Measurements from ENCODE around the gene PRELP.
"Not testable (repeated sequence)": the region's sequence is repeated elsewhere in the genome, so short reads cannot be mapped to it uniquely, and the experiment has no call there.

PRELP gene

DNA sequence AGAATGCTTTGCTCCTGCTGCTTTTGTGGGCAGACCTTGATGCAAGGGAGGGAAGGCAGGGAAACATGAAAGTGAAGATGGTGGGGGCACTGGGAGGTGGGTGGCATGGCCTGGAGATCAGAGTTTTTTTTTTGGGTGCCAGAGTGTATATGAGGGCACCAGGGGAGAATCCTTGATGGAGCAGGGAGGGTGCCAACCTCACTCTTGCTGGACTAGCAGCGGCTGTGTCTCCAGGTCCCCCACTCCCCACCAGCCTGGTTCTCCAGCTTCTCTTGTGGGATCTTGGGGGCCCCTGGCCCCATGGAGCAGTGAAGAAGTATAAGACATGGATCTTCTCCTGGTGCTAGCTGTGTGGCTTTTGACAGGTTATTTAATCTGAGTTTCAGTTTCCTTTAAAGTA is 13.5 kb upstream of the PRELP start:
- no peak overlapping the region for H3K4me3 ChIP-seq (ENCODE audit: low read depth, low read length)
- TF ChIP-seq, protein P1, sequence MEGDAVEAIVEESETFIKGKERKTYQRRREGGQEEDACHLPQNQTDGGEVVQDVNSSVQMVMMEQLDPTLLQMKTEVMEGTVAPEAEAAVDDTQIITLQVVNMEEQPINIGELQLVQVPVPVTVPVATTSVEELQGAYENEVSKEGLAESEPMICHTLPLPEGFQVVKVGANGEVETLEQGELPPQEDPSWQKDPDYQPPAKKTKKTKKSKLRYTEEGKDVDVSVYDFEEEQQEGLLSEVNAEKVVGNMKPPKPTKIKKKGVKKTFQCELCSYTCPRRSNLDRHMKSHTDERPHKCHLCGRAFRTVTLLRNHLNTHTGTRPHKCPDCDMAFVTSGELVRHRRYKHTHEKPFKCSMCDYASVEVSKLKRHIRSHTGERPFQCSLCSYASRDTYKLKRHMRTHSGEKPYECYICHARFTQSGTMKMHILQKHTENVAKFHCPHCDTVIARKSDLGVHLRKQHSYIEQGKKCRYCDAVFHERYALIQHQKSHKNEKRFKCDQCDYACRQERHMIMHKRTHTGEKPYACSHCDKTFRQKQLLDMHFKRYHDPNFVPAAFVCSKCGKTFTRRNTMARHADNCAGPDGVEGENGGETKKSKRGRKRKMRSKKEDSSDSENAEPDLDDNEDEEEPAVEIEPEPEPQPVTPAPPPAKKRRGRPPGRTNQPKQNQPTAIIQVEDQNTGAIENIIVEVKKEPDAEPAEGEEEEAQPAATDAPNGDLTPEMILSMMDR (IDR thresholded peaks at IDR 0.05; ENCODE audit: low read depth, low read length), result no peak

DNA sequence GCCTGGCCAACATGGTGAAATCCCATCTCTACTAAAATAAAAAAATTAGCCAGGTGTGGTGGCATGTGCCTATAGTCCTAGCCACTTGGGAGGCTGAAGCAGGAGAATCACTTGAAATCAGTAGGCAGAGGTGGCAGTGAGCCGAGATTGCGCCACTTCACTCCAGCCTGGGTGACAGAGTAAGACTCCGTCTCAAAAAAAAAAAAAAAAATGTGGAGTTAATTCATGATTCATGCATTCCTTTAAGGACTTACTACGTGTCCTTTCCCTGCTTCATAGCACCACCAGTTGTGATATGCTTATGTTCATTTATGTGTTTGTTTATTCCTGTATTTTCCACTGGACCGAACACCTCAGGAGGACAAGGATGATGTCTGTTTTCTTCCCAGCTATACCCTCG is 12.7 kb upstream of the PRELP start:
- H3K4me3 ChIP-seq (ENCODE audit: low read depth, low read length), result no peak overlapping the region
- TF ChIP-seq, protein P1 (IDR thresholded peaks at IDR 0.05; ENCODE audit: low read depth, low read length), result no peak

DNA sequence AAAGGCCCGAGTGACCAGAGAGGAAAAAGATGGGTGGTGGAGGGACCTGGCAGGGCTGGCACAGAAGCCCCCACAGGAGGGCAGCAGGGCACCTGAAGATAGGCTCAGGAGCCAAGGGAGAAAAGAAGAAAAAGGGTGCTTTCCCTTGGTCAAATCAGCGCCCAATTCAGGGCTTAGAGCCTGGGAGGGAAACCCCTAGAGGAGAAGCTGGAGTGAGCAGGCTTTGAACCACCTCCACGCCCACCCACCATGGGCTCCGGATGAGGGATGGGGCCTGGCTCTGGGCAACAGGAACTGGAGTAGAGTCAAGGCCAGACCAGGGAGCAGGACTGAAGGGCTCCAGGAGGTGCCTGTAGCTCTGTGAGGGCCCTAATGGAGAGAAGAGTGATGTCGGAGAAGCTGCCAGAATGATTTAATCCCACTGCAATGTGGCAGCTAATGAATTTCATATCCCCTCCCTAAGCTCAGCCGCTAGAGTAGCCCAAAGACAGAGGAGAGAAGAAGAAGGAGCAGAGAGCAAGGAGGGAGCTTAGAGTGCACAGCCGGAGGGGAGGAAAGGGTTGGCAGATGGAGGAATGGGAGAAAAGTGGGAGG is 12.0 kb upstream of the PRELP start:
- H3K4me3 ChIP-seq (ENCODE audit: low read depth, low read length), result no peak overlapping the region
- TF ChIP-seq, protein P1 (IDR thresholded peaks at IDR 0.05; ENCODE audit: low read depth, low read length), result no peak

DNA sequence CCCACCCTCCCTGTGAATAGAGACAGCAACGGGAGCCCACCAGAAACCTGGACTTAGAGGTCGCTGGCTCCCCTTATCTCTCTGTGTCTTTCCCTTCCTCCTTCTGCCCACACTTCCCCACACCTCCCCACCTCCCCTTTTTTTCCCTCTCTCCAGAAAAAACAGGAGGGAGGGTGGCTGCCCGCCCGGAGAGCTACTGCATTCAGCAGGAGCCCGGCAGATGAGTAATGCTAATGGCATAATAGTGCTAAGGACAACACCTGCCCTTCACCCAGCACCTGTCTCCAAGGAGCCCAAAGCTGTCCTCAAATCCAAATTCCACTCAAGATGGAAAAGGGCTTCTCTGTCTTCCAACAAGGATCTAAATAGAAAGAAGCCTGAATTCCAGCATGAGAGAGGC is 11.4 kb upstream of the PRELP start:
- TF ChIP-seq, protein P1 (IDR thresholded peaks at IDR 0.05; ENCODE audit: low read depth, low read length), result no peak
- no peak overlapping the region for H3K4me3 ChIP-seq (ENCODE audit: low read depth, low read length)

DNA sequence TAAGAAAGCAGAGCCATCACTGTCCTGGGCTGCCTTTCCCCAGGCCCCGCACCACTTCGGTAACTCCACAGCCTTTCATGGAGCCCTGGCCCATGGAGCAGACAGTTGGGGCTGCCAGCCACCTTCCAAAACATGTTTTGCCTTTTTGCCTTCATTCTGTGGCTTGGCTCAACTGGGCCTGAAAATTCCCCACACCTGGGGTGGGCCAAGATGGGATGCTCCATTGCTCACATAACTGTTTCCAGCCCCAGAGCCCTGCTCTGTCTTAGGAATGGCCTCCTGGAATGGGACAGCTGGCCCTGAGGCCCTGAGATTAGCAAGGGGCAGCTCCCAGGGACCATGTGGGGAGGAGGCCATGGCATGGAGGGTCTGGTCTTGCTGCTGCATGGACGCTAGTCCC is 10.9 kb upstream of the PRELP start:
- H3K4me3 ChIP-seq (ENCODE audit: low read depth, low read length), result no peak overlapping the region
- TF ChIP-seq, protein P1 (IDR thresholded peaks at IDR 0.05; ENCODE audit: low read depth, low read length), result no peak

DNA sequence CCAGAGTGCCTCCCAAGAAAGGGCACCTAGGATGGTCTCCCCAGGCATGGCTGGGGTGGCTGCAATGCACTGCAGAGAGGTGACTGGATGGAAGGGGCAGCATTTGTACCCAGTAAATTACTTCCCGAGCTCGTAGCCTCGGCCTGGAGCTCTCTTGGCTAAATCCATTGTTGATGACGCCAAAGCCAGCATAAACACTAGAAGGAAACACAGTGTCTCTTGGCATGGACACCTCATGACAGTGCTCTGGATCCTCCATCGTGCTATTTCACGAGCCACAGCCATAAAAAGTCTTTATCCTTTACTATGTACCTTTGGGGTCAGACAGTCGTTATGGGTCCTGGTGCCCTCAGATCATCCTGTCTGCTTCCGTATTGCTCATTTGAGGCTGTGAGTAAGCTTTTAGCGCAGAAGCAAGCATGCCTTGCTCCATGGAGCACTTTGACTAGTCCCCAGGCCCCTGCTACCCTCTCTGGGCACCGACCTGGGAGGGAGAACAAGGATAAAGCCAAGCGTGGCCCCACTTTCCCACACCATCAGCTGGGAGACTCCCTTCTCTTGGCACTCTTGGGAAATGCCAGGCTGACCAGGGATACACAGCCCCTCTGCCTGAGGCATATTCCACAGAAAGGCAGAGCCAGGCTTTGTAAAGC is 10.3 kb upstream of the PRELP start:
- no peak overlapping the region for H3K4me3 ChIP-seq (ENCODE audit: low read depth, low read length)
- TF ChIP-seq, protein P1 (IDR thresholded peaks at IDR 0.05; ENCODE audit: low read depth, low read length), result no peak

DNA sequence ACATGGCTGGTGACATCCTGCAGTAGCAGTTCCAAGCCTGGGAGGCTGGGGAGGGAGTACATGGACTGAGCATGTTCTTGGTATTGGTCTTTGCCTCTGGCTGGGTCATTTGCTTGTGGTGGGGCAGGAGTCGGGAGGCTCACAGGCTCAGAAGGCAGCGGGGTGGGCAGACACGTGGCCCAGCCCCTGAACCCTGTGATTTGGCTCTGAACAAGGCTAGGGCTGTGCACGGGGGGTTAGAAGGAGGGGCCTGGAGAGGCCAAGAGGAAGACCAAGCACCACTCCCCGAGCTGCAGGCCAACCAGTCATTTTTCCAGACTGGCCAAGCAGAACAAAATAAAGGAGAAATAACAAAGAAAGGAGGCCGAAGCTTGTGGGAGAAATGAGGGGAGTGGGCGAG is 9.7 kb upstream of the PRELP start:
- no peak overlapping the region for H3K4me3 ChIP-seq (ENCODE audit: low read depth, low read length)
- TF ChIP-seq, protein P1 (IDR thresholded peaks at IDR 0.05; ENCODE audit: low read depth, low read length), result no peak

DNA sequence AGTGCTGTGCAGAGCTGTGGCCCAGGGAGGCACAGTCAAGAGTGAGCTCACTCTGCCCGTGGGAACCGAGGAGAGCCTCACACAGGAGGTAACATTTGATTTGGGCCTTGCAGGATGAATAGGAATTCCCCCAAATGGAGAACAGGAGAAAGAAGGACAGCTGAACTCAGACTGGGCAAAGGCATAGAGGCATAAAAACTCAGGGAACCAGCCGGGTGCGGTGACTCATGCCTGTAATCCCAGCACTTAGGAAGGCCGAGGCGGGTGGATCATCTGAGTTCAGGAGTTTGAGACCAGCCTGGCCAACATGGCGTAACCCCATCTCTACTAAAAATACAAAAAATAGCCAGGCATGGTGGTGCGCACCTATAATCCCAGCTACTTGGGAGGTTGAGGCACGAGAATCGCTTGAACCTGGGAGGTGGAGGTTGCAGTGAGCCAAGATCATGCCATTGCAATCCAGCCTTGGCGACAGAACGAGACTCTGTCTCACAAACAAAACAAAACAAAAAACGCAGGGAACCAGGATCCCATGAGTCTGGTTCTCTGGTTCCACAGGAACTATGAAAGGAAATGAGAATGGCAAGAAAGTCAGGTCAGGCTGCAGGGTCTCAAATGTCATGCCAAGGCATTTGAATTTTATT is 8.6 kb upstream of the PRELP start:
- not testable (repeated sequence) for H3K4me3 ChIP-seq (ENCODE audit: low read depth, low read length)

All from WI38 (cell line).